Epithelial cell of proximal tubule (primary cell): ENCODE measurements around the gene ACHE. TPM values are rescaled to one million over a fixed set of nuclear protein-coding genes. Genes with fewer than 3 reads are reported as not detected.
A peak's percentile ranks its signal among the peaks of the same experiment; 100 is the strongest.

ENCODE experiments used
- DNase-seq: peaks from one replicate; pipeline ENCODE4 v3.0.0-alpha.2; 2011; ENCODE audit warnings: low read depth
- H3K4me3 ChIP-seq: 2 replicates; pipeline ENCODE4 v1.5.1; 2011; ENCODE audit warnings: low read depth, mild to moderate bottlenecking, low read length
- CTCF ChIP-seq: conservative IDR thresholded peaks from 2 replicates; pipeline ENCODE4 v1.5.1; 2012; ENCODE audit warnings: low read depth, mild to moderate bottlenecking, low read length
- total RNA-seq: library from RNA; depleted of rRNA; stranded (reverse); fragments of >200 nt; gene quantifications from 2 replicates; pipeline ENCODE4 v1.2.3, GENCODE V29; 2015

The ACHE gene
- total RNA-seq, 1 donor from 2014 or later, result 3.3 TPM

DNA sequence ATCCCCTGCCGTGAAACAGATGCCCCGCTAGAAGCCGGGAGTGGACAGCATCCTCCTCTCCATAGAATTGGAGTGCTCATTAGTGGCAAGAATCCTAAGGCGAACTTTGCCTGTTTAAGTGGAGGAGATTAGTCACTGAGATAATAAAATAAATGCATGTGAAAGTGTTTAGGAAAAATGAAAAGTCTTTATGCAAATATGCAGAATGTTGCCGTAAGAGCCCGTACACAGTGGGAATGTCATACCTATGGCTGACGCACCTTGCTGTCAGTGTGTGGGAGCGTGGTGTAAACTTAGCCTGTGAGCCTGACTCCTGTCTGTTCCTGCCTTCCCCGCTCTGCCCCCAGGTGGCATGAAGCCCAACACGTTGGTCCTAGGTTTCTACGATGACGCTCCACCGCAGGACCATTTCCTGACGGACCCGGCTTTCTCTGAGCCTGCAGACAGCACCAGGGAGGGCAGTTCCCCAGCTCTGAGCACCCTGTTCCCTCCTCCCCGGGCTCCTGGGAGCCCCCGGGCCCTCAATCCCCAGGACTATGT is 30.2 kb downstream of the ACHE start:
- H3K4me3 ChIP-seq, result peak overlapping the region; percentile 75
- TF ChIP-seq CTCF, result peak; percentile 1
- DNase-seq, result no peak

GRCh38 chr7:100864263-100864845 is 31.3 kb downstream of the ACHE start:
- TF ChIP-seq CTCF, result no peak
- no peak for DNase-seq
- no peak overlapping the region for H3K4me3 ChIP-seq

GRCh38 chr7:100863406-100863950 is 32.2 kb downstream of the ACHE start:
- no peak for DNase-seq
- no peak for TF ChIP-seq CTCF

DNA sequence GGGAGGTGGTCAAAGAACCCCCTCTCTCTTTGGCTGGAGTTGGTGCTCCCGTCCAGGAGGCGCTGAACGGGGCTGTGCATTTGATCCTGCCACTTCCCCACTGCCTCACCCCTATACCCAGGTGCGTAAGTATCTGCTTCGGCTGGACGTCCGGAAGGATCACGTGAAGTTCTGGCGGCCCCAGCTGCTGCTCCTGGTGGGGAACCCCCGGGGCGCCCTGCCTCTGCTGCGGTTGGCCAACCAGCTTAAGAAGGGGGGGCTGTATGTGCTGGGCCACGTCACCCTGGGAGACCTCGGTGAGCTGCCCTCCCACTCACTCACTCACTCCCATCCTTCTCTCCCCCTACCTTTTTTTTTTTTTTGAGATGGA is 34.1 kb downstream of the ACHE start:
- DNase-seq, result no peak
- no peak for TF ChIP-seq CTCF
- H3K4me3 ChIP-seq, result no peak overlapping the region

More at GRCh38 chr7:100863406-100863950, 32.2 kb downstream of the ACHE start:
- no peak overlapping the region for H3K4me3 ChIP-seq

DNA sequence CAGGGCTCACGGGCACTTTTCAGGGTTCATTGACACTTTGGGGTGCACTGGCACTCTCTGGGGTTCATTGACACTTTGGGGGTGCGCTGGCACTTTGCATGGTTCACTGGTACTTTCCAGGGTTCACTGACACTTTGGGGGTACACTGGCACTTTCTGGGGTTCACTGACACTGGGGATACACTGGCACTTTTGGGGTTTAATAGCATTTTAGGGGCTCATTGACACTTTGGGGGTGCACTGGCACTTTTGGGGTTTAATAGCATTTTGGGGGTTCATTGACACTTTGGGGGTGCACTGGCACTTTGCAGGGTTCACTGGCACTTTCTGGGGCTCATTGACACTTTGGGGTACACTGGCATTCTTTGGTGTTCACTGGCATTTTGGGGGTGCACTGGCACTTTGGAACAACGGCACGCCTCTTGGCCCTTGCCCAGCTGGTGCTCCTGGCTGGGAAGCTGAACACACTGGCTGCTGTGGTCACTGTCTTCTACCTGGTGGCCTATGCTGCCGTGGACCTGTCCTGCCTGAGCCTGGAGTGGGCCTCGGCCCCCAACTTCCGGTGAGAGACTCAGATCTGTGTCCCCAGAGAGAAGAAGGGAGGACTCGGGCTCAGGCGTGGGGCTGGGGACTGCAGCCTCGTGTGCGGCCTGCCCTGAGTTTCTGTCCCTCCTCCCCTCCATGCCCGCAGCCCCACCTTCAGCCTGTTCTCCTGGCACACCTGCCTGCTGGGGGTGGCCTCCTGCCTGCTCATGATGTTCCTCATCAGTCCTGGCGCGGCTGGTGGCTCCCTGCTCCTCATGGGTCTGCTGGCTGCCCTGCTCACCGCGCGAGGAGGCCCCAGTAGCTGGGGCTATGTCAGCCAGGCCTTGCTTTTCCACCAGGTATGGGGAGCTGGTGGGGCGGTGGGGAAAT is 34.7 kb downstream of the ACHE start:
- no peak for TF ChIP-seq CTCF
- no peak overlapping the region for H3K4me3 ChIP-seq
- DNase-seq, result no peak

DNA sequence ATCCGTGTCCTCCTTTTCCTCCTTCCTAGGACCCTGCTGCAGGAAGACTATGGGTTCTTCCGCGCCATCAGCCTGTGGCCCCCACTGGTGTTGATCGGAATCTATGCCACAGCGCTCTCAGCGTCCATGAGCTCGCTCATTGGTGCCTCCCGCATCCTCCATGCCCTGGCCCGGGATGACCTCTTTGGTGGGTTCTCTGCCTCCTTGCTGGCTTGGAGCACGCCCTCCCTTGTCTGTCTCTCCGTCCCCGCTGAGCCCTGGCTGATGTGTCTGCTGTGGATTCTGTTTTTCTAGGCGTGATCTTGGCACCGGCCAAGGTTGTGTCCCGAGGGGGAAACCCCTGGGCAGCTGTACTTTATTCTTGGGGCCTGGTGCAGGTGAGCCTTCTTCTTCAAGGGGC is 35.8 kb downstream of the ACHE start:
- DNase-seq, result no peak
- H3K4me3 ChIP-seq, result no peak overlapping the region
- TF ChIP-seq CTCF, result no peak
